Activated CD8-positive, alpha-beta memory T cell treated with anti-CD3 and anti-CD28 coated beads for 1 hour (primary cell): Measurements from ENCODE around the gene LOXHD1.

Source experiments
- DNase-seq, 2 donors: peaks; one replicate each; pipeline ENCODE4 v3.0.0-alpha.2; 2020; ENCODE audit warnings: low read depth in 1 of 2; ENCODE audit errors: extremely low read depth in 1 of 2

The LOXHD1 gene

GRCh38 chr18:46554406-46555080 is 102.5 kb downstream of the LOXHD1 start:
- no peak for DNase-seq

GRCh38 chr18:46550609-46551008 is 106.4 kb downstream of the LOXHD1 start:
- DNase-seq: no peak

GRCh38 chr18:46547520-46547919 is 109.5 kb downstream of the LOXHD1 start:
- DNase-seq: no peak

GRCh38 chr18:46546111-46546640 is 110.8 kb downstream of the LOXHD1 start:
- DNase-seq: no peak

GRCh38 chr18:46542545-46542944 is 114.5 kb downstream of the LOXHD1 start:
- no peak for DNase-seq

- no peak for DNase-seq
Observed at GRCh38 chr18:46541626-46542189, 115.3 kb downstream of the LOXHD1 start.

GRCh38 chr18:46538376-46538775 is 118.6 kb downstream of the LOXHD1 start:
- DNase-seq: no peak

- DNase-seq: no peak
Observed at GRCh38 chr18:46536215-46536874, 120.7 kb downstream of the LOXHD1 start.

GRCh38 chr18:46531482-46531881 is 125.5 kb downstream of the LOXHD1 start:
- no peak for DNase-seq

GRCh38 chr18:46528037-46528436 is 129.0 kb downstream of the LOXHD1 start:
- DNase-seq: no peak

GRCh38 chr18:46519870-46520269 is 137.2 kb downstream of the LOXHD1 start:
- no peak for DNase-seq

GRCh38 chr18:46518438-46518837 is 138.6 kb downstream of the LOXHD1 start:
- no peak for DNase-seq

- no peak for DNase-seq
Observed at GRCh38 chr18:46516555-46516954, 140.5 kb downstream of the LOXHD1 start.

- DNase-seq: no peak
Observed at GRCh38 chr18:46510386-46510785, 146.6 kb downstream of the LOXHD1 start.

- DNase-seq: no peak
Observed at GRCh38 chr18:46509530-46509929, 147.5 kb downstream of the LOXHD1 start.

- no peak for DNase-seq
Observed at GRCh38 chr18:46506974-46507586, 149.9 kb downstream of the LOXHD1 start.

GRCh38 chr18:46502444-46502843 is 154.6 kb downstream of the LOXHD1 start:
- DNase-seq: no peak

- DNase-seq: no peak
Observed at GRCh38 chr18:46497129-46497528, 159.9 kb downstream of the LOXHD1 start.

- no peak for DNase-seq
Observed at GRCh38 chr18:46488471-46489213, 168.4 kb downstream of the LOXHD1 start.

- no peak for DNase-seq
Observed at GRCh38 chr18:46485675-46486194, 171.3 kb downstream of the LOXHD1 start.

GRCh38 chr18:46484971-46485370 is 172.0 kb downstream of the LOXHD1 start:
- no peak for DNase-seq
